Nucleus accumbens (tissue), 56 donors: Measurements from ENCODE around the gene MACF1.

Experiments
- DNase-seq, 56 donors: peaks; one replicate each; lab custom pipeline; 2025; lab: John Stamatoyannopoulos, UW

The MACF1 gene

DNA sequence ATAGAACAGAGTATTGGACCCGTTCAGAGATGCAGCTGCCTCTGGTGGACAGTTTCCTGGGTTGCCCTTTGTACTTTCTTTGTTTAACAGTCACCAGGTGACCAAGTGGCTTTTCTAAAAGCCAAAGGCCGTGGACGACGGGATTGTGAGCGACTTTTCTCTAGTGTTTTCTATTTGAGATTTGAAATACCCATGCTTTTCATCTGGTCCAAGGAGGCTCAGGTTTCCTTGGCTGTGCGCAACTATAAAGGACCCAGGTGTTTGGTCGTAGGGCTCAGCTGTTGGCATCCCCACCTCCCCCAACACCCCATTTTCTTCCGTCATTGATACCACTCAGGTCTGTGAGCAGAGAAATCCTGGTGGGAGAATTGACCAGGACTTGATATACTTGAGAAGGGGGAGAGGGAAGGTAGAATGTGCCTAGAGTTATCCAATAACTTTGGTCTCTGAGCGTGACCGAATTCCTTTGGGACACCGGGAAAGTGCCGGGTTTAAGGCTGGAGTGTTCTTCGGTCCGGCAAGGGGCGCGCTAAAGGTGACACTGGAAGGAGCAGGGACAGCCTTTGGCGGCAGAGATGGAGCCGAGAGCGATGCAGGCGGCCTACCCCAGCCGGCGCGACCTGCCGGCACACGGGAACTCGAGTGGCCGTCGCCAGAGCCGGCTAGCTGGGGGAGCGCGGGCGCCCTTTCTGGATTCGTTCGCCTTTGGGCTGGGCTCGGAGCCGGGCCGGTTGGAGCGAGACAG is 203.6 kb downstream of the MACF1 start:
- no peak for DNase-seq

DNA sequence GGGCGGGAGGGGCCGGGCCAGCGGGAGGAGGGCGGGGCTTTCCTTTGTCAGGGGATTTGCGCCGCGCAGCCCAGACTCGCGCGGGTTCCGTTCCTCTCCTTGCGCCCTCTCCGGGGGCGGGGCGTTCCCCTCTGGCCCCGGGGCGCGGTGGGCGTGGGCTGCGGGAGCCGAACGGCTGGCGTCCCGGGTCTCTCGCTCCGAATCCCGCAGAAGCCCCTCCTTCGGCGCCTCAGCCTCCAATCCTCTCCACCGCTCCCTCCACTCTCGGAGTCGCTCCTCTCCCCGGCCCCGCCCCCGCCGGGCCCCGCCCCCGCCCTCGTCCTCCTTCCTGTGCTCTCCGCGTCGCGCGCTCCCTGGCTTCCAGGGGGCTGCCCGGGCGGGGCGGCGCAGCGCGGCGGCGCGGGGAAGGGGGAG is 204.2 kb downstream of the MACF1 start:
- peak; percentile 67 to 99 (median 95) for DNase-seq

DNA sequence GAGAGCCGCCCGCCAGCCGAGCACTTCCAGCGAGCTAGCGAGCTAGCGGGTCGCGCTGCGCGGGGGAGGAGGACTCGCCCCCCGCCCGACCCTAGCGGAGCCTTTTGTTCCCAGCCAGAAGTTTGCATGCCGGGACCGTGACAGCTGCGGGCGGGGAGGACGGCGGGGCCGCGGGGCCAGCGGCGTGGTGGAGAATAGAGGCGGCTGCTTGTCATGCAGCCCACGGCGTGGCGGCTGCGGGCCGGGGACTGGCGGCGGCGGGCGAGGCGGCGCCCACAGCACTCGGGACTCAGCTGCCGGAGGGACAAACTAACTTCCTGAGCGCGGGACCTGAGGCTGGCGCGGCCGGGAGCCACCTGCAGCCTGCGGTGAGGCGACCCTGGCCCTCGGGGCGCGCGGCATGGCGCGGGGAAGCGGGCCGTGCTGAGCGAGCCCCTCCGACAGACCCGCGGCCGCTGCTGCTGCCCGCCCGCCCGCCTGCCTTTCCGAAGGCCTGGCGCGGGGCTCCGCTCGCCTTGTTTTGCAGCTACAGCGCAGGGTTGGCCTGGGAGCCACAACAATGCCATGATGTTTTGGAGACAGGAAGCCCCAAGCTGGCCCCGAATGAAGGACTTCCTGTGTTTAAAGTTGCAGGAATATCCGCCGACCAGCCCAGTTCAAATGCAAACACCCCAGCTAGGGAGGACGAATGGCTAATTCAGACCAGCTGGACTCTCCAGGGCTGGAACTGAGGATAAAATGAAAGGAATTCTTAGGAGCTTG is 204.7 kb downstream of the MACF1 start:
- DNase-seq, result peak in 31 of 56 donors; percentile 15 to 95 (median 52)

DNA sequence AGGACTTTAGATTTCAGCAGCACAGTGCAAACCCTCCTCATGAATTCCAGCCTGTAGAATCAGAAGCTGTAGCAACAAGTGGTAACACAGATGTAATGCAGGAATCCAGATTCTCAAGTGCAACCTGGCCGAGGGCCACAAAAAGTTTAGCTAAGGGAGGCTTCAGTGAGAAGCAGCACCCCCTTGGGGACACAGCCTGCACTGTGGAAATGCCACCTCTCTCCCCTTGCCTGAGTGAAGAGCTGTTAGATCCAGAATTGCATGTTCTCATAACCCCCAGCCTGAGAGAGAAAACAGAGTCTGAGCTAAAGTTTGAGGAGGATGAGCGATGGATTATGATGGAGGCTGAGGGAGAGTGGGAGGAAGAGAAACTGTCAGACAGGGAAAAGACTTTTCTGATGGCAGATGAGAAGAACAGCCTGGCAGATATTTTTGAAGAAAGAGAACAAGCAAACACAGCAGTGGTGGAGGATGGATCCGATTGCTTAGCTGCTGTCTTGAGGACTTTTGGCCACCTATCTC is 206.5 kb downstream of the MACF1 start:
- peak in 41 of 56 donors; percentile 10 to 79 (median 44) for DNase-seq

DNA sequence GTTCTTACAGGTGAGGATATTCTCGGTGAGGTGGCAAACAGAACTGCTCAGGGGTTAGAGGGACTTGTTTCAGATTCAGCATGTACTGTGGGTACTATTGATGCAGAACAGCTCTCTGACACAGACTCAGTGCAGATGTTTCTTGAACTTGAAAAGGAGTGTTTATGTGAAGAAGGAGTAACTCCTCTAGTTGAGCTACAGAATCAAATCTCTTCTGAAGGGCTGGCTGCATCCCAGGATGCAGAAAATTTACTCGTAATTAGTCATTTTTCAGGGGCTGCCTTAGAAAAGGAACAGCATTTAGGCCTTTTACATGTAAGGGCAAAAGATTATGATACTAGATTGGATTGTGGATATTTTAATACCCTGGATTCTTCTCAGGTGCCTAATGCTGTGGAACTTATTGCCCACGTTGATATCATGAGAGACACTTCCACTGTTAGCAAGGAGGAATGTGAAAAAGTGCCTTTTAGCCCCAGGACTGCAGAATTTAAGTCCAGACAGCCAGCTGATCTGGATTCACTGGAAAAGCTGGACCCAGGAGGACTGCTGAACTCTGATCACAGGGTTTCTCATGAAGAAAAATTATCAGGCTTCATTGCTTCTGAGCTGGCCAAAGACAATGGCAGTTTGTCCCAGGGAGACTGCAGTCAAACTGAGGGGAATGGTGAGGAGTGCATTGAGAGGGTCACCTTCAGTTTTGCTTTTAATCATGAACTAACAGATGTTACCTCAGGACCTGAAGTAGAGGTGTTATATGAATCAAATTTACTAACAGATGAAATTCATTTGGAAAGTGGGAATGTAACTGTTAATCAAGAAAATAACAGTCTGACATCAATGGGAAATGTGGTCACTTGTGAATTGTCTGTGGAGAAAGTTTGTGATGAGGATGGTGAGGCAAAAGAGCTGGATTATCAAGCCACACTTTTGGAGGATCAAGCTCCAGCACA is 207.3 kb downstream of the MACF1 start:
- no peak for DNase-seq

DNA sequence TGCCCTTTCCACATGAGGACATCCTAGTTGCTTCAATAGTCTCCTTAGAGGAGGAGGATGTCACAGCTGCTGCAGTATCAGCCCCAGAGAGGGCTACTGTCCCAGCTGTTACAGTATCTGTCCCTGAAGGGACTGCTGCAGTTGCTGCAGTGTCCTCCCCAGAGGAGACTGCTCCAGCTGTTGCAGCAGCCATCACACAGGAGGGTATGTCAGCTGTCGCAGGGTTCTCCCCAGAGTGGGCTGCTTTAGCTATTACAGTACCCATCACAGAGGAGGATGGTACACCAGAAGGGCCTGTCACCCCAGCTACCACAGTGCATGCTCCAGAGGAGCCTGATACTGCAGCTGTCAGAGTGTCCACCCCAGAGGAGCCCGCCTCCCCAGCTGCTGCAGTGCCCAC is 208.4 kb downstream of the MACF1 start:
- no peak for DNase-seq

DNA sequence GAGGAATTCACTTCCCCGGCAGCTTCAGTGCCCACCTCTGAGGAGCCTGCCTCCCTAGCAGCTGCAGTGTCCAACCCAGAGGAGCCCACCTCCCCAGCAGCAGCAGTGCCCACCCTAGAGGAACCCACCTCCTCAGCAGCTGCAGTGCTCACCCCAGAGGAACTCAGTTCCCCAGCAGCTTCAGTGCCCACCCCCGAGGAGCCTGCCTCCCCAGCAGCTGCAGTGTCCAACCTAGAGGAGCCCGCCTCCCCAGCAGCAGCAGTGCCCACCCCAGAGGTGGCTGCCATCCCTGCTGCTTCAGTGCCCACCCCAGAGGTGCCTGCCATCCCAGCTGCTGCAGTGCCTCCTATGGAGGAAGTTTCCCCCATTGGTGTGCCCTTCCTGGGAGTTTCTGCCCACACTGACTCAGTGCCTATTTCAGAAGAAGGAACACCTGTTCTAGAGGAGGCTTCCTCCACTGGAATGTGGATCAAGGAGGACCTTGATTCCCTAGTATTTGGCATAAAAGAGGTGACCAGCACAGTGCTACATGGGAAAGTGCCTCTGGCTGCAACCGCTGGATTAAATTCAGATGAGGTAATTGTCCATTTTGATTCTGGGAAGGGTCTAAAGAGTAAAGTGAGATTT is 209.5 kb downstream of the MACF1 start:
- DNase-seq, result no peak

DNA sequence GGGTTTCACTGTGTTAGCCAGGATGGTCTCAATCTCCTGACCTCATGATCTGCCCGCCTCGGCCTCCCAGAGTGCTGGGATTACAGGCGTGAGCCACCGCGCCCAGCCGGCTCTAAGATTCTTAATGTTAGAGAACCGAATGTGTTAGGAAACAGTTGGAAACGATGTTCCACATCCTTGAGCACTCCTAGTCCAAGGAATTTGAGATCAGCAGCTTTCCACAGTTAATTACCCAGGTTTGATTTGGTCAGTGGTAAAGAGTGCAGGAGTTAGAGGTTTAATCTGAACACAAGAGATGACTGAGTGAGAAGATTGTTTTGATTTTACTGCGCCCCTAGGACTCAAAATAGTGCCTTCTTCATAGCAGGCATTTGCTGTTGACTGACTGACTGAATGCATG is 211.1 kb downstream of the MACF1 start:
- DNase-seq, result no peak

DNA sequence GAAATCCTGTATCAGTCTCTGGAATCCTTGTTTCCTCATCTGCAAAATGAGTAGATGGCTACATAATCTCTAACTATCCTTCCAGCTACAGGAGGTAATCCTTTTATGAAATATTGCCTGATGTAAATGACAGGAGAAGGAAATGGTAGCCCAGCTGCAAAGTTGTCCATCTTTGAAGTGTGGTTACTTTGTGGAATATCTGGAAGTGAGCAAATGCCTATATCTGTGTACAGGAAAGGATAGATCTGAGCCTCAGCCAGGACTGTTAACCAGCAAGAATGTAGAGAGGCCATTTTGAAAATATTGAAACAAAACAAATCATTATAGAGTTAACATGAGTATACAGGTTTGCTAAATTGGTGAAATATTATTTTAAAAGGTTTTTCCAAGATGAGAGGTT is 212.1 kb downstream of the MACF1 start:
- DNase-seq, result no peak

DNA sequence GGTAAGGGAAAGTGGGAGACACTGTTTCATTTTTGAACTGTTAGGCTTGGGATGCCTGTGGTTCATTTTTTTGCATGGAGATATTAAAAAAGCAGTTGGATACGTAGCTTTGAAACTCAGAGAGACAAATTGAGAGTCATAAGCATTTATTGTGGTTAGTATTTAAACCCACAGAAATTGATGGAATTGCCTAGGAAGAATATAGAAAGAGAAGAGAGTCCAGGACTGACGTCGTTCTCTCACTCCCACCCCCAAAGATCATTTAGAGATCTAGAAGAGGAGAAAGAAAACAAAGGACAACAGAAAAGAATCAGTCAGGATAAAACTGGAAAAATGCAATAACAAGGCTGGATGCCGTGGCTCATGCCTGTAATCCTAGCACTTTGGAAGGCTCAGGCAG is 213.7 kb downstream of the MACF1 start:
- no peak for DNase-seq

DNA sequence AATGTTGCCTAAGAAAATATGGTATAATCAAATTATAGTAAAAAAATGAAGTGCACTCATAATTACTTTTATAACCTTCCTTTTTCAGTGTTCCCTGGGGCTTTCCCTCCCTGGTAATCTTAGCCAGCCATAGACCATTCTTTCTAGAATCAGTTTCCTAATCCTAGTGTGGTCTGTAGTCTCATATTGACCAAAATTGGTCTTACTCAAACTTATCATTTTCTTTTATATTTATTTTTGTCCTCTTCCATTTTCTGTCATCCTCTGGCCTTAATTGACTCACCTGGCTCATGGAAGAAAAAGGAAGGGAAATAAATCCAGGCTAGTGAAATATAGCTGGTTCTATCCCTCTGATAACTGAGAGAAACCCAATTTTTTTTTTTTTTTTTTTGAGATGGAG is 216.0 kb downstream of the MACF1 start:
- DNase-seq, result no peak

DNA sequence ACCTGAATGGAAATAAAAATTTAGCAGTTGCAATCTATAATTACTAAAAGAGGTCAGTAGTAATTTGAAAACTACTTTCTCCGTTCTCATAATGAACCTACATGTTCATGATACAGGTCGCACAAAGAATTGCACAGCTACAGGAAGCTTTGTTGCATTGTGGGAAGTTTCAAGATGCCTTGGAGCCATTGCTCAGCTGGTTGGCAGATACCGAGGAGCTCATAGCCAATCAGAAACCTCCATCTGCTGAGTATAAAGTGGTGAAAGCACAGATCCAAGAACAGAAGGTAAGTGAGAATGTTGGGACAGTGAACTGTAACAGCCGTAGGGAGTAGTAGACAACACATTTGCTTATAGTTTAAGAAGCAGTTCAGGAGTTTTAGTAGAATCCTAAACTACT is 218.1 kb downstream of the MACF1 start:
- DNase-seq, result no peak

DNA sequence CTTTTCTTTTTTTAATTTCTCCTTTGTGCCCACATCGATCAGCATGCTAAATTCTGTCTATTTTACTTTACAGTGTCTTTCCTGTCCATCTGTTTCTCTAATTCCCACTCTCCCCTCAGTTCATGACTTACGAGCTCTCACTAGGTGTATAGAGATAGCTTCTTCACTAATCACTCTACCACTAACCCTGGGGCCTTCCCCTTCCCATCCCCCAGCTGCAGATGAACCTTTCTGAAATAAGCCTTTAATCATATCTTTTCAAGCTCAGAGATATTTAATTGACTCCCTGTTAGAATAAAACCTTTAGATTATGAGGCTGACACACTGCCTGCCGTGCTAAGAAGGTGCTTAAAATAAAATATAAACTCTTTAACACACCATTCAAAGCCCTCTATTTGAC is 220.7 kb downstream of the MACF1 start:
- no peak for DNase-seq

DNA sequence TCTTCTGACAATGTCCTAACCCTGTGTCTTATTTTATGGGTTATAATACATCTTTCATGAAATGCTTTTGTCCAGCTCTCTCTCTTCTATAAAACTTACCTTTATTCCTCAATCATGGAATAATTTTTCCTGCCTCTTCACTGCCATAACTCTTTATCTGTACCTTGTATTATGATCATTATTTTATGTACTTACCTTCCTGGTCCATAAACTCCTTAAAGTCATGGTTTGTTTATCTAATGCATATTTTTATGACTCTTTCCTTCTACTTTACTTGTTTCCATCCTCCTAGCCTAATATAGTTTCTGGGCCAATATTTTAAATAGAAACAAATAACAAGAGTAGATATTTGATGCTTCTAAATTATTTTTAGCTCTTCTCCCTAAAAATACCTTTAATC is 221.1 kb downstream of the MACF1 start:
- no peak for DNase-seq

DNA sequence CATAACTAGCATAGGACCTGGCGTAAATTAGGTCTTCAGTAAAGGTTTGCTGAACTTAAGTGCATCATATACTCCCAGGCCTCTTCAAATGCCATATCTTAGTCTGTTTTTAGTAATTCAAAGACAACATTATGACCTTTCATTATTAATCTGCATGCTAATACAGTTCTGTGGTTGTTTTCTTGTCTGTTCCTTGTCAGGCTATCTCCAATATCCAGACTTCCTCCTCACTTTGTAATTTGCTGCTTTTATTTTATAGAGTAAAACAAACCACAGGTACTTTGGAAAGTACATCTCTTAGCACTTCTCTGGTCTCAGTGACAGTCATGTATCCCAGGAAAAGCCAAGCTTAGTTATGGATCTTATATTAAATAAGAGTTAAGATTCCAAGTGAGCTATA is 221.9 kb downstream of the MACF1 start:
- DNase-seq, result no peak

DNA sequence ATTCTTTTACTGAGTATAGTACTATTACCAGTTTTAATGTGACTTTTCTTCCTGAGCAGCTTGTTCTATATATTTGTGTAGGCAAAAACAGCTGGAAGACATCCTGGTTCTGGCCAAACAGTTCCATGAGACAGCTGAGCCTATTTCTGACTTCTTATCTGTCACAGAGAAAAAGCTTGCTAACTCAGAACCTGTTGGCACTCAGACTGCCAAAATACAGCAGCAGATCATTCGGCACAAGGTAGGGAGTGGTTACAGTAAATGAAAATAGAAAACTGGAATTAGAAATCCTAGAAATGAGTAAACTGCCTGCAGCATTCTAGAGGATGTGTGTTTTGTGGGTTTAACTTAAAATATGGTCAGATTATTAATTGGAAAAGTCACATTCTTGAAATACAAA is 222.9 kb downstream of the MACF1 start:
- DNase-seq, result no peak

DNA sequence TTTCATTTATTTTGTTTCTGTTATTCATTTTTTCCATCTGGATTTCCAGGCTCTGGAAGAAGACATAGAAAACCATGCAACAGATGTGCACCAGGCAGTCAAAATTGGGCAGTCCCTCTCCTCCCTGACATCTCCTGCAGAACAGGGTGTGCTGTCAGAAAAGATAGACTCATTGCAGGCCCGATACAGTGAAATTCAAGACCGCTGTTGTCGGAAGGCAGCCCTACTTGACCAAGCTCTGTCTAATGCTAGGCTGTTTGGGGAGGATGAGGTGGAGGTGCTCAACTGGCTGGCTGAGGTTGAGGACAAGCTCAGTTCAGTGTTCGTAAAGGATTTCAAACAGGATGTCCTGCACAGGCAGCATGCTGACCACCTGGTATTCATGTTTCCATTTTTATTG is 223.4 kb downstream of the MACF1 start:
- DNase-seq, result no peak

DNA sequence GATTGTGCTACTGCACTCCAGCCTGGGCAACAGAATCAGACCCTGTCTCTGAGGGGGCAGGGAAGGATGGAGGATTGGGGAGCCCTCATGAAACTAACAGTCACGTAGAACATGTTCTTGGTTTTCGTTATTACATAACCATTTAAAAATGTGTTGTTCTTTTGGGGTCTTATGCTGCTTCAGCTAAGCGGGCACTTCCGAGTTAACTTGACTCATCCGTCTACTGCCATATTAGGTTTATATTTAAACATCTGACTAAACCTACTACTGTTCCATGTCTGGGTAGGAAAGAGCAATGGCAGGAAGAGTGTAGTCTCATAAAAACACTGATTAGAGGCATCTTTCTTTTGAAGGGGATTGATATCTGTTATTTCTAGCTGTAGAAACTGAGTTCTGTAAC is 227.4 kb downstream of the MACF1 start:
- no peak for DNase-seq

DNA sequence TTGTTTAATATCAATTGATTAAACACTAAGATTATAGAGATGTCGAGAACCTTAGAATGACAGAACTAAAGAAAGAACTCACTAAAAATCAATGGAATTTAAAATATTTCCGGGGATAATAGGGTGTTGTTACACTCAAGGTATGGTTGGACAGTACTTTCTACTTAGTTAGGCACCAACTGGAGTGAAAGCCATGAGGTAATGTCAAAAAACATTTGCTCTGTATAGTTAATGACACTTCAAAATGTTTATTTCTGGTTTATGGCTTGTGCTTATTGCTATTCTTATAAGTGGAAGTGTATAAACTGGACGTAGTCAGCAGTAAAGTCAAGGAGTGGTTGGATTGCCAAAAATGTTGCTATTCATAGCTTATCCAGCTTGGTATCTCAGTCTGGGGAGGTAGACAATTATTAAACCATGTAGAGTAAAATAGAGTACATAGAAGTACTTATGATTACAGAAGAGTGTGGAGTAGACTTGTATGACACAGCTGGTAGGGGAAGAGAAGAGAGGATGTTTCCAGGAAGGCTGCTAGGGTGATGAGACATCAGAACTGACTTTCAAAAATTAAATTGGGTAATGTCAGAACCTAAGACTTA is 230.4 kb downstream of the MACF1 start:
- no peak for DNase-seq

DNA sequence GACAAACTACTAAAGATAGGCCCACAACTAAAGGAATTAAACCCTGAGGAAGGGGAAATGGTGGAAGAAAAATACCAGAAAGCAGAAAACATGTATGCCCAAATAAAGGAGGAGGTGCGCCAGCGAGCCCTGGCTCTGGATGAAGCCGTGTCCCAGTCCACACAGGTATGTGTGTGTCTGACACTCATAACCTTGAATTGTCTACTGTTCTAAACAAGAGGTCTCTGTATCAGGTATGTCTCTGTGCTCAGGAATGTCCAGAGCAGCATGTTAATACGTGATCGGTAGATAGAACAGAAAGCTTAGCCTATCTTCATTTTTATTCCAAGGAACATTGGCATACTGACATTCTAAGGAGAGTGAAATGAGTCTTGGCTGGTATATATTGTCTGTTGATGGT is 231.1 kb downstream of the MACF1 start:
- DNase-seq, result no peak
